A673 (cell line): ENCODE measurements around the gene PTGFRN. TPM values are rescaled to one million over a fixed set of nuclear protein-coding genes. Genes with fewer than 3 reads are reported as not detected.

ENCODE experiments used
- BruUV-seq: library from RNA; stranded (reverse); fragments of 400-500 nt; replicated peaks from 2 replicates; lab custom pipeline; 2021; lab: Mats Ljungman, UMichigan
- CTCF ChIA-PET: fragments of 300-600 bp; sonication (Branson Sonifier 250); formaldehyde crosslinking; loops from one replicate; lab custom pipeline; 2022; ENCODE audit warnings: antibody characterized with exemption; lab: Charles Lee
- POLR2A ChIA-PET: fragments of 300-600 bp; sonication (Branson Sonifier 250); formaldehyde crosslinking; loops from one replicate; lab custom pipeline; 2022; ENCODE audit warnings: antibody characterized with exemption; ENCODE audit not compliant: low non-redundant PET; lab: Charles Lee
- DNase-seq: peaks from one replicate; pipeline ENCODE4 v3.0.0-alpha.2; 2015; ENCODE audit warnings: low spot score
- H3K27ac ChIP-seq: fragments of 200-600 bp; sonication (generic); 2 replicates; pipeline ENCODE4 v1.5.1; 2016; ENCODE audit warnings: mixed run types, low read depth, mild to moderate bottlenecking, mixed read lengths, antibody characterized with exemption, low read length; ENCODE audit not compliant: poor library complexity, severe bottlenecking
- H3K27me3 ChIP-seq: fragments of 200-600 bp; sonication (generic); replicated peaks from 2 replicates; pipeline ENCODE4 v1.6.1; 2017; ENCODE audit warnings: mixed run types, low read depth, mild to moderate bottlenecking, mixed read lengths, antibody characterized with exemption, low read length; ENCODE audit not compliant: insufficient read depth, poor library complexity
- H3K36me3 ChIP-seq: fragments of 200-600 bp; sonication (generic); 2 replicates; pipeline ENCODE4 v1.6.1; 2016; ENCODE audit warnings: mixed run types, mild to moderate bottlenecking, mixed read lengths, antibody characterized with exemption, low read length; ENCODE audit not compliant: insufficient read depth, poor library complexity, severe bottlenecking
- H3K4me1 ChIP-seq: fragments of 200-600 bp; sonication (generic); 2 replicates; pipeline ENCODE4 v1.6.1; 2017; ENCODE audit warnings: mixed run types, mild to moderate bottlenecking, mixed read lengths, antibody characterized with exemption, low read length; ENCODE audit not compliant: insufficient read depth, poor library complexity, severe bottlenecking
- H3K4me3 ChIP-seq: fragments of 200-600 bp; sonication (generic); 2 replicates; pipeline ENCODE4 v1.5.1; 2016; ENCODE audit warnings: low read depth, mixed run types, mild to moderate bottlenecking, mixed read lengths, low read length; ENCODE audit not compliant: poor library complexity, severe bottlenecking
- H3K9me3 ChIP-seq: fragments of 200-600 bp; sonication (generic); 2 replicates; pipeline ENCODE4 v1.6.1; 2016; ENCODE audit warnings: mixed run types, low read depth, mild to moderate bottlenecking, mixed read lengths, antibody characterized with exemption, low read length; ENCODE audit not compliant: poor library complexity, severe bottlenecking
- EZH2 ChIP-seq: fragments of 200-600 bp; sonication (generic); IDR thresholded peaks from 2 replicates; pipeline ENCODE4 v1.6.1; 2017; ENCODE audit warnings: borderline replicate concordance, low read depth, mild to moderate bottlenecking, mixed read lengths, antibody characterized with exemption, low read length; ENCODE audit not compliant: poor library complexity, severe bottlenecking
- intact Hi-C: fragments of 100-400 bp; cut with micrococcal nuclease; formaldehyde crosslinking; loops from one replicate; pipeline ENCODE4 v1.10.0; 2022; ENCODE audit not compliant: unreplicated experiment
- total RNA-seq: library from RNA; stranded (reverse); gene quantifications from 2 replicates; pipeline ENCODE4 v1.2.3, GENCODE V29; 2021
- TF ChIP-seq, protein P1 (sequence below): fragments of 300-800, 200-600 bp; sonication (generic); conservative IDR thresholded peaks from 2 replicates; pipeline ENCODE4 v1.5.1; 2017; ENCODE audit warnings: low read depth, mild to moderate bottlenecking, antibody characterized with exemption, low read length, moderate library complexity, mixed read lengths

The PTGFRN gene
- total RNA-seq, 1 experiment from 2014 or later, result 29.5 TPM

DNA sequence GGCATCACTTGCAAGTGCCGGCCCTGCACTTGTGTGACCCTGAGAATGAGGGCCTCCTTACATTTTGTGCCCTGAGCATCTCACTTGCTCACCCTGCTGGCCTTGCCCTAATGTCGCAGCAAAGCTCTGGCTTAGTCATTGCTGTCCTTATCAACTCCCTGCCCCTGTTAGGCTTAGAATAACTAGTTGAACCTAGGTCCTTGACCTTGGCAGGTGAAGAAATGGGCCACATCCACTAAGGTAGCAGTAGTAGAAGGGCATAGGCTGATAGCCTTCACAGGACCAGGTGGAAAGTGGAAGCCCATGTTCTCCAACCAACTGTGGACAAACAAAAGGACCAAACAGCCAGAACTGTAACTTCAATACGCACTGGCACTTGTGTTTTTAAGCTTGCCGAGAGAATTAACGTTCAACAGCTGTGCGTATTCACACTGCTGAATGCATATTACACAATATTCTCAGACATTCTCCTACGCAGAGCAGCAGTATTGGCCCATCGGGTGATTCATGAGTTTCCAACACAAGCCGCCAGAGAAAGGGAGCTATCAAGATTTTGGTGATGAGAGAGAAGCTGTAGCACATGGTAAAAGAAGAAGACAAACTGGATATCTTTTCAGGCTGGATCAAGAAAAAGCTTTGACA, 27.7 kb upstream of the PTGFRN start:
- H3K36me3 ChIP-seq, result no peaks in the 10 kb centered on the region
- DNase-seq, result peak; percentile 30
- ChIA-PET CTCF (interaction anchor here (0.8 kb wide), 1 partner anchor 28 kb away, joined by 6 read pairs; no protein-coding TSS in a partner anchor), POLR2A (no interaction called here)
- intact Hi-C loops, result no loop called here
- no TSS peak for BruUV-seq
- TF ChIP-seq, protein P1, sequence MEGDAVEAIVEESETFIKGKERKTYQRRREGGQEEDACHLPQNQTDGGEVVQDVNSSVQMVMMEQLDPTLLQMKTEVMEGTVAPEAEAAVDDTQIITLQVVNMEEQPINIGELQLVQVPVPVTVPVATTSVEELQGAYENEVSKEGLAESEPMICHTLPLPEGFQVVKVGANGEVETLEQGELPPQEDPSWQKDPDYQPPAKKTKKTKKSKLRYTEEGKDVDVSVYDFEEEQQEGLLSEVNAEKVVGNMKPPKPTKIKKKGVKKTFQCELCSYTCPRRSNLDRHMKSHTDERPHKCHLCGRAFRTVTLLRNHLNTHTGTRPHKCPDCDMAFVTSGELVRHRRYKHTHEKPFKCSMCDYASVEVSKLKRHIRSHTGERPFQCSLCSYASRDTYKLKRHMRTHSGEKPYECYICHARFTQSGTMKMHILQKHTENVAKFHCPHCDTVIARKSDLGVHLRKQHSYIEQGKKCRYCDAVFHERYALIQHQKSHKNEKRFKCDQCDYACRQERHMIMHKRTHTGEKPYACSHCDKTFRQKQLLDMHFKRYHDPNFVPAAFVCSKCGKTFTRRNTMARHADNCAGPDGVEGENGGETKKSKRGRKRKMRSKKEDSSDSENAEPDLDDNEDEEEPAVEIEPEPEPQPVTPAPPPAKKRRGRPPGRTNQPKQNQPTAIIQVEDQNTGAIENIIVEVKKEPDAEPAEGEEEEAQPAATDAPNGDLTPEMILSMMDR, result 0 out of 2 replicates have a peak, but pooled peaks have one; percentile 31
- TF ChIP-seq EZH2, result no peak
- no peak overlapping the region for H3K27ac ChIP-seq
- no peaks in the 10 kb centered on the region for H3K9me3 ChIP-seq
- no peaks in the 10 kb centered on the region for H3K27me3 ChIP-seq
- H3K4me3 ChIP-seq, result no peak overlapping the region
- H3K4me1 ChIP-seq, result peaks cover 28% of the 10 kb centered on the region

DNA sequence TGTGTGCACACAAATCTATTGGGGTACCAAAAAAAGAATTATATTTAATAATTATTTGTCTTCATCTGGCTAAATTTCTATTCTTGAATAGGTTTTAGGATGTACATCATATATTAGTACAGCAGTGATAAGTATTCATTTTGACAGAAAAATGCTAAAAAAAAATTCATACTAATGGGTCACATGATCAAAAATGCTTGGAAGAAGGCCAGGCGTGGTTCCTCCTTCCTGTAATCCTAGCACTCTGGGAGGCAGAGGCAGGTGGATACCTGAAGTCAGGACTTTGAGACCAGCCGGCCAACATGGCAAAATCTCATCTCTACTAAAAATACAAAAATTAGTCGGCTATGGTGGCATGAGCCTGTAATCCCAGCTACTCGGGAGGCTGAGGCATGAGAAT, 26.9 kb upstream of the PTGFRN start:
- Histone ChIP-seq H3K27ac (no peak overlapping the region), H3K9me3 (no peaks in the 10 kb centered on the region), H3K4me3 (no peak overlapping the region), H3K27me3 (no peaks in the 10 kb centered on the region), H3K36me3 (no peaks in the 10 kb centered on the region), H3K4me1 (peaks cover 22% of the 10 kb centered on the region)
- intact Hi-C loops, result no loop called here
- no peak for DNase-seq
- no peak for TF ChIP-seq EZH2
- TF ChIP-seq, protein P1, result no peak
- ChIA-PET POLR2A (no interaction called here), CTCF (no interaction called here)
- BruUV-seq, result no TSS peak

DNA sequence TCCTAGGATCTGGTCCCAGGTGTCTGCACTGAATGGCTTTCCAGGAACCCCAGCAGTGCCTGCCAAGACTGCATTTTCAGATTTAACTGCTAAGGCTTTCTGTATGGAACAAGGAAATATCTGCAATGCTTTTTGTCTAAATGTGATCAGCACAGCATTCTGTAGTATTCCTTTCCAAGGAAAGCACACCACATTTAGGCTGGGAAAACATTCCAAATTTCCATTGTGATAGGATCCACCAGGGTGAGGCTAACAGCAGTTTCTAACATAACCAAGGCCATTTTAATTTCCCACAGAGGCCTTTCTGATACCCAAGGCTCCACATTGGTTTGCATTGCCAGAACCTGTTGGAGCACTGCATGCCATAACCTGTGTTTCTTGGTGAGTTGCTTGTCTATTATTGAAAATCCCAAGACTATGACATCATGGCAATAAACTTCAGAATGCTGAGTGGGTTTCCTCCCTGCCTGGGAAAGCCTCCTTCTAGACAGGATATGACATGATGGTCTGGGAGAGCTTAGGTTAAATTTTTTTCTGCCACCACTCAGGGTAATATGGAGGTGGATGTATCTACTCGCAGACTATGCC, 23.3 kb upstream of the PTGFRN start:
- Histone ChIP-seq H3K27me3 (no peaks in the 10 kb centered on the region), H3K27ac (no peak overlapping the region), H3K4me3 (no peak overlapping the region), H3K4me1 (peaks cover 3% of the 10 kb centered on the region), H3K36me3 (no peaks in the 10 kb centered on the region), H3K9me3 (no peaks in the 10 kb centered on the region)
- POLR2A ChIA-PET, result no interaction called here
- TF ChIP-seq, protein P1, result no peak
- TF ChIP-seq EZH2, result no peak
- CTCF ChIA-PET, result no interaction called here
- BruUV-seq, result no TSS peak
- peak; percentile 23 for DNase-seq
- intact Hi-C loops, result no loop called here
